GM19240 (cell line): Measurements from ENCODE around the gene PRDM8.

Experiments
- DNase-seq: peaks from one replicate; pipeline ENCODE4 v3.0.0; 2011; ENCODE audit warnings: low spot score; ENCODE audit not compliant: insufficient read length

PRDM8 gene

GRCh38 chr4:80183250-80184052 is 13.9 kb upstream of the PRDM8 start:
- no peak for DNase-seq

GRCh38 chr4:80184053-80184824 is 13.1 kb upstream of the PRDM8 start:
- peak; percentile 79 for DNase-seq

GRCh38 chr4:80184825-80185756 is 12.2 kb upstream of the PRDM8 start:
- DNase-seq, result no peak

- no peak for DNase-seq
Measured at GRCh38 chr4:80185787-80186548, 11.3 kb upstream of the PRDM8 start.

GRCh38 chr4:80186676-80187075 is 10.6 kb upstream of the PRDM8 start:
- no peak for DNase-seq

GRCh38 chr4:80187677-80188076 is 9.6 kb upstream of the PRDM8 start:
- no peak for DNase-seq

- no peak for DNase-seq
Measured at GRCh38 chr4:80188457-80188800, 8.9 kb upstream of the PRDM8 start.

GRCh38 chr4:80188801-80189458 is 8.4 kb upstream of the PRDM8 start:
- DNase-seq, result no peak

GRCh38 chr4:80189581-80189955 is 7.7 kb upstream of the PRDM8 start:
- DNase-seq, result no peak

GRCh38 chr4:80189956-80190677 is 7.2 kb upstream of the PRDM8 start:
- DNase-seq, result no peak

GRCh38 chr4:80192252-80192866 is 4.9 kb upstream of the PRDM8 start:
- no peak for DNase-seq

GRCh38 chr4:80192937-80193336 is 4.4 kb upstream of the PRDM8 start:
- DNase-seq, result no peak

- DNase-seq, result no peak
Measured at GRCh38 chr4:80195441-80196140, 1.7 kb upstream of the PRDM8 start.

- no peak for DNase-seq
Measured at GRCh38 chr4:80196259-80196921, 913 bp upstream of the PRDM8 start.

- no peak for DNase-seq
Measured at GRCh38 chr4:80197601-80198440, 518 bp downstream of the PRDM8 start.

GRCh38 chr4:80198441-80198837 is 1.1 kb downstream of the PRDM8 start:
- DNase-seq, result no peak

GRCh38 chr4:80199004-80199560 is 1.8 kb downstream of the PRDM8 start:
- no peak for DNase-seq
